NCI-H446 treated with DMSO at 0.1 percent for 48 hours (cell line): ENCODE measurements around the gene MYO1E.
"Not testable (repeated sequence)": the region's sequence is repeated elsewhere in the genome, so short reads cannot be mapped to it uniquely, and the experiment has no call there.

Source experiments
- DNase-seq: peaks from one replicate; lab custom pipeline; 2025; lab: John Stamatoyannopoulos, UW

The MYO1E gene

GRCh38 chr15:59387196-59387878, 14.7 kb upstream of the MYO1E start:
- not testable (repeated sequence) for DNase-seq

GRCh38 chr15:59385171-59385570, 12.5 kb upstream of the MYO1E start:
- no peak for DNase-seq

- DNase-seq, result no peak
Measured at GRCh38 chr15:59384507-59384906, 11.8 kb upstream of the MYO1E start.

GRCh38 chr15:59380902-59381610, 8.4 kb upstream of the MYO1E start:
- no peak for DNase-seq

- DNase-seq, result no peak
Measured at GRCh38 chr15:59379531-59379930, 6.9 kb upstream of the MYO1E start.

GRCh38 chr15:59378855-59379254, 6.2 kb upstream of the MYO1E start:
- DNase-seq, result no peak

GRCh38 chr15:59377924-59378323, 5.3 kb upstream of the MYO1E start:
- DNase-seq, result no peak

- DNase-seq, result no peak
Measured at GRCh38 chr15:59376733-59377132, 4.1 kb upstream of the MYO1E start.

- DNase-seq, result no peak
Measured at GRCh38 chr15:59373215-59373614, 544 bp upstream of the MYO1E start.

GRCh38 chr15:59371458-59372351, 966 bp downstream of the MYO1E start:
- DNase-seq, result no peak

- no peak for DNase-seq
Measured at GRCh38 chr15:59369597-59369996, 3.1 kb downstream of the MYO1E start.

GRCh38 chr15:59367022-59367451, 5.6 kb downstream of the MYO1E start:
- DNase-seq, result no peak

- no peak for DNase-seq
Measured at GRCh38 chr15:59366333-59367021, 6.2 kb downstream of the MYO1E start.

- DNase-seq, result no peak
Measured at GRCh38 chr15:59364248-59364647, 8.4 kb downstream of the MYO1E start.

- DNase-seq, result no peak
Measured at GRCh38 chr15:59362331-59362730, 10.3 kb downstream of the MYO1E start.

- no peak for DNase-seq
Measured at GRCh38 chr15:59360896-59361295, 11.8 kb downstream of the MYO1E start.

- no peak for DNase-seq
Measured at GRCh38 chr15:59360305-59360704, 12.4 kb downstream of the MYO1E start.

GRCh38 chr15:59355730-59356129, 16.9 kb downstream of the MYO1E start:
- no peak for DNase-seq

GRCh38 chr15:59354417-59355031, 18.1 kb downstream of the MYO1E start:
- DNase-seq, result no peak

GRCh38 chr15:59353994-59354416, 18.7 kb downstream of the MYO1E start:
- no peak for DNase-seq

GRCh38 chr15:59352683-59353082, 20.0 kb downstream of the MYO1E start:
- DNase-seq, result no peak

- no peak for DNase-seq
Measured at GRCh38 chr15:59352189-59352588, 20.5 kb downstream of the MYO1E start.
